ENCODE results near the gene ZNF740. TPM values are rescaled to one million over a fixed set of nuclear protein-coding genes. Genes with fewer than 3 reads are reported as not detected.

The ZNF740 gene
- total RNA-seq, 1 donor from 2014 or later, result 72.2 TPM

DNA sequence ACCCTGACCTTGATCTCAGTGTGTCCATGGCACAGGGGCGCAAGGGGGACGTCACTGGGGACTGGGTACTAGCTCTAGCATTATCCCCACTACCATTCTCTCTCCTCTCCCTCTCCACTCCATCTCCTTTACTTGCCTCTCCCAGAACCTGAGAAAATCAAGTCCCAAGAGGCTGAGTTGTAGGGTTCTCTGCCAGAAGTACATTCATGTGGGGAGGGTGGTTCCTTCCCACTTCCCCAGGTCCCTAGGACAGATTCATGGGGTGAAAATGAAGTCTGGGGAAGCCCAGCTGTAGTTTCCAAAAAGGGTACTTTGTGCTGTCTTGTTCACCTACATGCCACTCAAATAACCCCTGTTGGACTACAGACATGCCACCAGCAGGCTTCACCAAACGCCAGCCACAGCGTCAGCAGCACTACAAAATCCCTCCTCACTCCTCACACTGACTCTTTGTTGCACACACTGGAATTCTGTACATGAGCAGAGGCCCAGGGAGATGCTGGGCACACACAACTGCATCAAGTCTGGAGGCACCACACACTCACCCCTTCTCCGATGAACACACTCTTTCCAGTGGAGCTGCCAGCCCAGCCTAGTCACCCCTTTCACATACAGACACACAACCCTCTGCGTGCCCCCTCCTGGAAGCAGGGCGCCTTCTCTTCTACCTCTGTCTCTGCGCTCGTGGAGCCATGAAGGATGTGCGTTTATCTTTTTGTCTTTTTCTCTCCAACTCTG, 44.5 kb downstream of the ZNF740 start:
- H3K27me3 Mint-ChIP-seq, result no peaks in the 10 kb centered on the region
- H3K27ac Mint-ChIP-seq, result peak overlapping the region; percentile 94
- H3K36me3 Mint-ChIP-seq, result peaks cover 5% of the 10 kb centered on the region
- no peak for DNase-seq (ENCODE audit: extremely low spot score, unreplicated experiment)
- H3K4me3 Mint-ChIP-seq, result peak overlapping the region; percentile 75
- no peaks in the 10 kb centered on the region for H3K9me3 Mint-ChIP-seq
- TF ChIP-seq, protein P1, sequence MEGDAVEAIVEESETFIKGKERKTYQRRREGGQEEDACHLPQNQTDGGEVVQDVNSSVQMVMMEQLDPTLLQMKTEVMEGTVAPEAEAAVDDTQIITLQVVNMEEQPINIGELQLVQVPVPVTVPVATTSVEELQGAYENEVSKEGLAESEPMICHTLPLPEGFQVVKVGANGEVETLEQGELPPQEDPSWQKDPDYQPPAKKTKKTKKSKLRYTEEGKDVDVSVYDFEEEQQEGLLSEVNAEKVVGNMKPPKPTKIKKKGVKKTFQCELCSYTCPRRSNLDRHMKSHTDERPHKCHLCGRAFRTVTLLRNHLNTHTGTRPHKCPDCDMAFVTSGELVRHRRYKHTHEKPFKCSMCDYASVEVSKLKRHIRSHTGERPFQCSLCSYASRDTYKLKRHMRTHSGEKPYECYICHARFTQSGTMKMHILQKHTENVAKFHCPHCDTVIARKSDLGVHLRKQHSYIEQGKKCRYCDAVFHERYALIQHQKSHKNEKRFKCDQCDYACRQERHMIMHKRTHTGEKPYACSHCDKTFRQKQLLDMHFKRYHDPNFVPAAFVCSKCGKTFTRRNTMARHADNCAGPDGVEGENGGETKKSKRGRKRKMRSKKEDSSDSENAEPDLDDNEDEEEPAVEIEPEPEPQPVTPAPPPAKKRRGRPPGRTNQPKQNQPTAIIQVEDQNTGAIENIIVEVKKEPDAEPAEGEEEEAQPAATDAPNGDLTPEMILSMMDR (conservative IDR thresholded peaks at IDR 0.05), result no peak
- peaks cover 51% of the 10 kb centered on the region for H3K4me1 Mint-ChIP-seq (ENCODE audit: unreplicated experiment)

DNA sequence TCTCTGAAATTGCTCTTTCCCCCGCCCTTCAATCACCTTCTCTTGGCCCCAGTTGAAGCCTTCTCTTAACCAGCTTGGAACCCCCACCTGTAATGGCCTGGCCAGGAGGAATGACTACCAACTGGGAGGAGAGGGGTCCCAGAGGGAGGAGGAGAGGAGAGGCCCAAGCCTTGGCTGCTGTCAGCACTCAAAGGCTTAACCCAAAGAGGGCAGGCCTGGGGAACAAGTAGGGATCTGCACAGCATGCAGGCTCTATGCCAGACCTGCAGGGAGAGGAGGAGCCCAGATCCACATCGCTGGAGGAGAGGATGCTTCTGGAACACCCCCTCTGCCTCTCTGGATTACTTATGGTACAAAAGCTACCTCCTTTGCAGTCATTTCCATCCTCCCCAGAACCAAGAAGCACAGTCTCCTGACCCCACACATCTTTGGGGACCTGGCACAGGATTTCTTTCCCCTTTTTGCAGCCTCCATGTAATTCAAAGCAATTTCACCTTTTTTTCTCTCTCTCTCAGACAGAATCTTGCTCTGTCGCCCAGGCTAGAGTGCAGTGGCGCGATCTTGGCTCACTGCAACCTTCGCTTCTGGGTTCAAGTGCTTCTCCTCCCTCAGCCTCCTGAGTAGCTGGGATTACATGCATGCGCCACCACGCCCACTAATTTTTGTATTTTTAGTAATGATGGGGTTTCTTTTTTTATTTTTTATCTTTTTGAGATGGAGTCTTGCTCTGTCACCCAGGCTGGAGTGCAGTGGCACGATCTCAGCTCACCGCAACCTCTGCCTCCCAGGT, 45.3 kb downstream of the ZNF740 start:
- no peaks in the 10 kb centered on the region for H3K27me3 Mint-ChIP-seq
- TF ChIP-seq, protein P1 (conservative IDR thresholded peaks at IDR 0.05), result no peak
- peaks cover 53% of the 10 kb centered on the region for H3K4me1 Mint-ChIP-seq (ENCODE audit: unreplicated experiment)
- H3K4me3 Mint-ChIP-seq, result peak overlapping the region; percentile 75
- no peaks in the 10 kb centered on the region for H3K9me3 Mint-ChIP-seq
- peaks cover 5% of the 10 kb centered on the region for H3K36me3 Mint-ChIP-seq
- no peak for DNase-seq (ENCODE audit: extremely low spot score, unreplicated experiment)
- H3K27ac Mint-ChIP-seq, result peak overlapping the region; percentile 94

DNA sequence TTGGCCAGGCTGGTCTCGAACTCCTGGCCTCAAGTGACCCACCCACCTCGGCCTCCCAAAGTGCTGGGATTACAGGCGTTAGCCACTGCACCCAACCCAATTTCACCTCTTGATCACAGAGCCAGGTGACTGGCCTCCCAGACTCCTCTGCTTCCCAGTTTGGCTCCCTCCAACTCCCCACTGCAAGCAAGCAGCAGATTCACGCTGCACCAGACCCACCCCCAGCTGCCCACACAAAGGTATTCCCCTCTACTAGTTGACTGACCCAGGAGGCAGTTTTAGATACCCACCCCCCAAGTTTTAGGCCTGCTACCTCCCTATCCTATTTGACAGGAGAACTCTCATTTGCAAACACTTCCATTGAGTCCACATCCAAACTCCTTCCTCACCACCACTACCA, 46.3 kb downstream of the ZNF740 start:
- no peaks in the 10 kb centered on the region for H3K27me3 Mint-ChIP-seq

DNA sequence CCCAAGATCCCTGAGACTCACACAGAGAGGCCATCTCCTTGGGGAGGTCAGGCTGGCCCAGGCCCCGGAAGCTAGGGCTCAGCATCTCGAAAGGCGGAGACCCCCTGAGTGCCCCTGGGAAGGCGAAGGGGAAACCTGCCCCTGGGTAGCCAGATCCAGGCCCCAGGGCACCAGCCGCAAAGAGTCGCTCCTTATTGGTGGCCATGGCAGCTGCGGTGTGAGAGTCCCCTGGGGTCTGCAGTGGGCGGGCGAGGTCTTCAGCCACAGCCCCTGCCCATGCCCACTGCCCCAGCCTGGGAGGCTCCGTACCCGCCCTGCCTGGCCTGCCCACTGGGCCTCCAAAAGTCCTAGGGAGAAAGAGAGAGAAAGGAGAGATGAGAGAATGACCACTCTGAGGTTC, 46.8 kb downstream of the ZNF740 start:
- peaks cover 49% of the 10 kb centered on the region for H3K4me1 Mint-ChIP-seq (ENCODE audit: unreplicated experiment)
- H3K27me3 Mint-ChIP-seq, result no peaks in the 10 kb centered on the region
- peaks cover 5% of the 10 kb centered on the region for H3K36me3 Mint-ChIP-seq
- TF ChIP-seq, protein P1 (conservative IDR thresholded peaks at IDR 0.05), result no peak
- no peak for DNase-seq (ENCODE audit: extremely low spot score, unreplicated experiment)
- peak overlapping the region; percentile 68 for H3K4me3 Mint-ChIP-seq
- H3K9me3 Mint-ChIP-seq, result no peaks in the 10 kb centered on the region
- peak overlapping the region; percentile 14 for H3K27ac Mint-ChIP-seq

More for the DNA sequence above, 46.3 kb downstream of the ZNF740 start:
- peak overlapping the region; percentile 14 for H3K27ac Mint-ChIP-seq
- no peak for DNase-seq (ENCODE audit: extremely low spot score, unreplicated experiment)
- peak overlapping the region; percentile 68 for H3K4me3 Mint-ChIP-seq
- H3K4me1 Mint-ChIP-seq (ENCODE audit: unreplicated experiment), result peaks cover 53% of the 10 kb centered on the region
- H3K9me3 Mint-ChIP-seq, result no peaks in the 10 kb centered on the region
- H3K36me3 Mint-ChIP-seq, result peaks cover 5% of the 10 kb centered on the region
- TF ChIP-seq, protein P1 (conservative IDR thresholded peaks at IDR 0.05), result no peak

DNA sequence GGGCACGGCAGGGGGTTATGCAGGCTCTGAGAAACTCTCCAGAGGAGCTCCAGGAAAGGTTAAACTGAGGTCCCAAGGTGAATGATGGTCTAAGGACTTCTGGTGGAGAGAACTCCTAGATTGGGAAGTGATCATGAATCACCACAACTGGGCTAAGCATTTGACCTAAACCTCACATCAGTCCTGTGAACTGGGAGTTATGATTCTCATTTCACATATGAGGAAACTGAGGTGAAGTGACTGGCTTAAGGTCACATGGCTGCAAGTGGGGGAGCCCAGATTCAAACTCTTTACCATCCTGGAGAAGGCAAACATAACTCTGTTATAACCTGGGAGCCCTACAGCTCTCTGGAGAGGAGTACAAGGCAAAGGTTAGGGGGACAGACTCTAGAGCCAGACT, 47.3 kb downstream of the ZNF740 start:
- no peak for DNase-seq (ENCODE audit: extremely low spot score, unreplicated experiment)
- H3K9me3 Mint-ChIP-seq, result no peaks in the 10 kb centered on the region
- peak overlapping the region; percentile 48 for H3K27ac Mint-ChIP-seq
- no peak overlapping the region for H3K4me3 Mint-ChIP-seq
- H3K4me1 Mint-ChIP-seq (ENCODE audit: unreplicated experiment), result peaks cover 53% of the 10 kb centered on the region
- peaks cover 5% of the 10 kb centered on the region for H3K36me3 Mint-ChIP-seq
- H3K27me3 Mint-ChIP-seq, result no peaks in the 10 kb centered on the region
- TF ChIP-seq, protein P1 (conservative IDR thresholded peaks at IDR 0.05), result no peak
